ENCODE measurements around the gene MUC13.

MUC13 gene

GRCh38 chr3:124881976-124882697, 52.4 kb downstream of the MUC13 start:
- TF ChIP-seq, protein P1, sequence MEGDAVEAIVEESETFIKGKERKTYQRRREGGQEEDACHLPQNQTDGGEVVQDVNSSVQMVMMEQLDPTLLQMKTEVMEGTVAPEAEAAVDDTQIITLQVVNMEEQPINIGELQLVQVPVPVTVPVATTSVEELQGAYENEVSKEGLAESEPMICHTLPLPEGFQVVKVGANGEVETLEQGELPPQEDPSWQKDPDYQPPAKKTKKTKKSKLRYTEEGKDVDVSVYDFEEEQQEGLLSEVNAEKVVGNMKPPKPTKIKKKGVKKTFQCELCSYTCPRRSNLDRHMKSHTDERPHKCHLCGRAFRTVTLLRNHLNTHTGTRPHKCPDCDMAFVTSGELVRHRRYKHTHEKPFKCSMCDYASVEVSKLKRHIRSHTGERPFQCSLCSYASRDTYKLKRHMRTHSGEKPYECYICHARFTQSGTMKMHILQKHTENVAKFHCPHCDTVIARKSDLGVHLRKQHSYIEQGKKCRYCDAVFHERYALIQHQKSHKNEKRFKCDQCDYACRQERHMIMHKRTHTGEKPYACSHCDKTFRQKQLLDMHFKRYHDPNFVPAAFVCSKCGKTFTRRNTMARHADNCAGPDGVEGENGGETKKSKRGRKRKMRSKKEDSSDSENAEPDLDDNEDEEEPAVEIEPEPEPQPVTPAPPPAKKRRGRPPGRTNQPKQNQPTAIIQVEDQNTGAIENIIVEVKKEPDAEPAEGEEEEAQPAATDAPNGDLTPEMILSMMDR (IDR thresholded peaks at IDR 0.05; ENCODE audit: extremely low read depth, missing control alignments) = no peak

DNA sequence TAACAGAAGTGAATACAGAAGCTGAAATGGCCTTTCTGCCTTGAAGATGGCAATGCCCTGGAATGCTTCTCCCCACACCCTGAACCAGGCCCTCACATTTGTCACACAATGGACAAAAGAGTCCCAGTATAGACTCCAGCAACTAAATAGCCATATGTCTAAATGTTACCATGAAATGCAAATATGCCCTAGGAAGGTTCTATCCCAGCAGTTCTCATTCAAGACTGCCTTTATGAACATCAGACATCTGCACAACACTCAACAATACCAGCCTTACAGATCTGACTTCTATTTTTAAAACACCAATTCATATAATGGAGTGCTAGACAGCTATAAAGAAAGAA, 55.2 kb downstream of the MUC13 start:
- TF ChIP-seq, protein P1 (IDR thresholded peaks at IDR 0.05; ENCODE audit: extremely low read depth, missing control alignments) = no peak

More at GRCh38 chr3:124881976-124882697, 52.4 kb downstream of the MUC13 start:
- DNase-seq (ENCODE audit: low spot score) = no peak

DNA sequence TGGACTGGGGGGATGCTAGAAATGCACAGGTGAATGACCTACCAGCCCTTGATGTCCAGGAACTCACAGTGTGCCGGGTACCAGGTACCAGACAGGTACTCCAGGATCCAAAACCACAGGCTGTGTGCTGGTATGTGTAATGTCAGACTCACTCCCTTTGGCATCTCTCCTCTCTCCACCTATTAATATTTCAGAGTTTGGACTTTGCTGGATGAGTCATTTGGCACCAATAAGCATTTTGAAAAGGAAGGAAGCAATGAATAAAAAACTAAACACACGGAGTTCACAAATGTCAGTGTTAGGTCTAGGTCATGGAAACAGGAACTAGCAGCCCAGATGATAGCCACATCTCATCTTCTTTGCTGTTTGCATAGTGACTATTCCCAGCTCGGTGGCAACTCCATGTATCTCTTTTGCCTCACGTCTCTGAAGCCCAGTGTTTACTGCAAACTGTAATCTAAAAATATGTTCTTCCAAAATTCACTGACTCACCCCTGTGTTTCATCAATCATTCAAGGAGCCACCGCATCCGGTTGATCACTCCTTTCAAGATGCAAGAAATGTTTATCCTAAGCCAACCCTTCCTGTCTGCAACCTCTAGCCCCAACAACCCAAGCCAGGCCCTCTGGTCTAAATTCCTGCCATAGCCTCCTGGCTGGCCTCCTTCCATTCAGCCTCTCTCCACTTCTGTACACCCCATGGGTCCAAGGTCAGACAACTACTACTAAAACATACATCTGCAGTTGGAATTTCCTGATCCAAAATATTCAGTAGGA, 55.8 kb downstream of the MUC13 start:
- no peak for DNase-seq (ENCODE audit: low spot score)
- TF ChIP-seq, protein P1 (IDR thresholded peaks at IDR 0.05; ENCODE audit: extremely low read depth, missing control alignments) = no peak

More for the DNA sequence above, 55.2 kb downstream of the MUC13 start:
- no peak for DNase-seq (ENCODE audit: low spot score)

DNA sequence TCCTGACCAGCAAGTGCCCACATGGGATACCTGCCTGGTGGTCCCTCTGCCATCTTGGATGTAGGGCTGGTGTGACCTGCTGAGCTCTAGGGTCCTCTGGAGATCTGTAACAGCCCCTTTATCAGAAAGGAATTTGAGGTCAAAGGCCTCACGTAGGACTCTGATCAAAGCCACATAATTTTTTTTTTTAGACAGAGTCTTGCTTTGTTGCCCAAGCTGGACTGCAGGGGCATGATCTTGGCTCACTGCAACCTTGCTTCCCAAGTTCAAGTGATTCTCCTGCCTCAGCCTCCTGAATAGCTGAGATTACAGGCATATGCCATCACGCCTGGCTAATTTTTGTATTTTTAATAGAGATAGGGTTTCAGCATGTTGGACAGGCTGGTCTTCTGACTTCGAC, 56.9 kb downstream of the MUC13 start:
- TF ChIP-seq, protein P1 (IDR thresholded peaks at IDR 0.05; ENCODE audit: extremely low read depth, missing control alignments) = no peak
- DNase-seq (ENCODE audit: low spot score) = no peak

GRCh38 chr3:124876401-124876878, 58.1 kb downstream of the MUC13 start:
- no peak for DNase-seq (ENCODE audit: low spot score)
- TF ChIP-seq, protein P1 (IDR thresholded peaks at IDR 0.05; ENCODE audit: extremely low read depth, missing control alignments) = no peak

GRCh38 chr3:124873226-124873625, 61.3 kb downstream of the MUC13 start:
- DNase-seq (ENCODE audit: low spot score) = no peak
- TF ChIP-seq, protein P1 (IDR thresholded peaks at IDR 0.05; ENCODE audit: extremely low read depth, missing control alignments) = no peak

DNA sequence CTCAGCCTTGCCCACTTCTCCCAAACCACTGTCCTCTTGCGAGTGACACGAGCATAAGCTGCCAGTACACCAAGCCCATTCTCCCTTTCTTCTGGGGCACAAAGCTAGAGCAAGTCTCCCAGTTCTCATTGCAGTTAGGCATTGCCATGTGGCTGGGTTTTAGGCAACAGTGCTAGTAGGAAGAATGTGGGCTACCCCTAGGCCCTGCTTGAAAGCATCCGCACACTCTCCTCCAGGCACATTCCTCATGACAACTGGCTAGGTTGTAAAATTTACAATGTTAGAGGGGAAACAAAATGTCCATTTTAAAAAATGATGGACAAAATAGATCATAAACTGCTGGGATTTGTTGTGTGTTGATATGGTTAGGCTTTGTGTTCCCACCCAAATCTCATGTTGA, 67.0 kb downstream of the MUC13 start:
- TF ChIP-seq, protein P1 (IDR thresholded peaks at IDR 0.05; ENCODE audit: extremely low read depth, missing control alignments) = no peak
- DNase-seq (ENCODE audit: low spot score) = no peak

Data from GM20000 (cell line).